Hepatocyte (in vitro differentiated cells): ENCODE results near the gene PLEK2. TPM values are rescaled to one million over a fixed set of nuclear protein-coding genes. Genes with fewer than 3 reads are reported as not detected.
"Not testable (repeated sequence)": the region's sequence is repeated elsewhere in the genome, so short reads cannot be mapped to it uniquely, and the experiment has no call there.

Source experiments
- DNase-seq: peaks from one replicate; pipeline ENCODE4 v3.0.0-alpha.2; 2016; ENCODE audit warnings: low spot score
- H2AFZ ChIP-seq: fragments of 200-600 bp; sonication (generic); 2 replicates; pipeline ENCODE4 v1.6.0; 2016; ENCODE audit warnings: antibody characterized with exemption, mild to moderate bottlenecking
- H3K27ac ChIP-seq: fragments of 200-600 bp; sonication (generic); 2 replicates; pipeline ENCODE4 v1.5.1; 2016; ENCODE audit warnings: mild to moderate bottlenecking
- H3K27me3 ChIP-seq: fragments of 200-600 bp; sonication (generic); 2 replicates; pipeline ENCODE4 v1.6.1; 2016
- H3K36me3 ChIP-seq: fragments of 200-600 bp; sonication (generic); replicated peaks from 2 replicates; pipeline ENCODE4 v1.5.1; 2016; ENCODE audit warnings: low read depth; ENCODE audit not compliant: insufficient read depth
- H3K4me1 ChIP-seq: fragments of 200-600 bp; sonication (generic); 2 replicates; pipeline ENCODE4 v1.5.1; 2016; ENCODE audit warnings: mild to moderate bottlenecking, moderate library complexity; ENCODE audit not compliant: insufficient read depth
- H3K4me2 ChIP-seq: fragments of 200-600 bp; sonication (generic); 2 replicates; pipeline ENCODE4 v1.6.0; 2016
- H3K4me3 ChIP-seq: fragments of 200-600 bp; sonication (generic); 2 replicates; pipeline ENCODE4 v1.5.1; 2016; ENCODE audit warnings: mild to moderate bottlenecking
- H3K79me2 ChIP-seq: fragments of 200-600 bp; sonication (generic); 2 replicates; pipeline ENCODE4 v1.6.0; 2017; ENCODE audit warnings: mild to moderate bottlenecking
- H3K9me2 ChIP-seq: fragments of 200-600 bp; sonication (generic); replicated peaks from 2 replicates; pipeline ENCODE4 v1.6.0; 2017; ENCODE audit warnings: mild to moderate bottlenecking; ENCODE audit not compliant: insufficient read depth
- H3K9me3 ChIP-seq: fragments of 200-600 bp; sonication (generic); 2 replicates; pipeline ENCODE4 v1.5.1; 2016; ENCODE audit warnings: low read depth, mild to moderate bottlenecking
- H4K20me1 ChIP-seq: fragments of 200-600 bp; sonication (generic); 2 replicates; pipeline ENCODE4 v1.6.0; 2016; ENCODE audit warnings: mild to moderate bottlenecking; ENCODE audit not compliant: insufficient read depth, poor library complexity, severe bottlenecking
- EZH2 ChIP-seq: fragments of 200-600 bp; sonication (generic); IDR thresholded peaks from 2 replicates; pipeline ENCODE4 v1.6.1; 2016; ENCODE audit warnings: antibody characterized with exemption, mild to moderate bottlenecking, borderline replicate concordance
- EZH2phosphoT487 ChIP-seq: fragments of 200-600 bp; sonication (generic); IDR thresholded peaks from one replicate; pipeline ENCODE4 v1.6.1; 2018; ENCODE audit warnings: antibody characterized with exemption, mild to moderate bottlenecking, low read depth, moderate library complexity; ENCODE audit not compliant: unreplicated experiment, severe bottlenecking
- WGBS: methylation state at CpG from one replicate; pipeline ENCODE4 v1.1.6; 2016; ENCODE audit warnings: low lambda C conversion rate; ENCODE audit errors: missing lambda C conversion rate; 5-methylcytosine and 5-hydroxymethylcytosine counted together
- microRNA-seq: library from miRNA; unstranded; fragments of <30 nt; microRNA quantifications from one replicate; pipeline ENCODE4, GENCODE V29; 2017
- polyA plus RNA-seq: library from polyadenylated mRNA; unstranded; fragments of >200 nt; fragmentation: Nextera tagmentation; extraction: Ambion mirVana; gene quantifications from 2 replicates; pipeline ENCODE4 v1.2.1, GENCODE V29; 2016
- small RNA-seq: library from RNA; depleted of rRNA; stranded (forward); fragments of <200 nt; gene quantifications from one replicate; pipeline ENCODE3, GENCODE V24; 2014
- total RNA-seq: library from RNA; depleted of rRNA; stranded (reverse); fragments of >200 nt; gene quantifications from 2 replicates; pipeline ENCODE4 v1.2.3, GENCODE V29; 2014
- TF ChIP-seq, protein P1 (sequence below): fragments of 200-600 bp; sonication (generic); IDR thresholded peaks from 2 replicates; pipeline ENCODE4 v1.5.1; 2016; ENCODE audit warnings: antibody characterized with exemption, mild to moderate bottlenecking; ENCODE audit not compliant: poor library complexity

PLEK2 gene
- total and polyA plus RNA-seq, 2 experiments from 2014 or later = 4.8 to 14.6 TPM

DNA sequence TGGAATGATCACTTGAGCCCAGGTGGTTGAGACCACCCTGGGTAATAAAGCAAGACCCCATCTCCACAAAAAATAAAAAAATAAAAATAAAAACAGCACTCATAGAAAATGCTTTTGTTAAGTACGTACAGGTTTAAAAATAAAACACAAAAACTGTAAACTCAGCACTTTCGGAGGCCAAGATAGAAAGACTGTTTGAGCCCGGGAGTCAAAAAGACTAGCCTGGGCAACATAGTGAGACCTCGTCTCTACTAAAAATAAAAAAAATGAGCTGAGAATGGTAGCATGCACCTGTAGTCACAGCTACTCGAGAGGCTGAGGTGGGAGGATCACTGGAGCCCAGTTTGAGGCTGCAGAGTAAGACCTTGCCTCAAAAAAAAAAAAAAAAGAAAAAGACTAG, 59.9 kb downstream of the PLEK2 start:
- H2AFZ ChIP-seq = no peak overlapping the region
- H3K4me2 ChIP-seq = no peak overlapping the region

GRCh38 chr14:67345583-67345982, 66.4 kb downstream of the PLEK2 start:
- TF ChIP-seq EZH2 = no peak

More for the DNA sequence above, 59.9 kb downstream of the PLEK2 start:
- peaks cover 4% of the 10 kb centered on the region for H3K4me1 ChIP-seq
- no peak overlapping the region for H3K27ac ChIP-seq
- H3K36me3 ChIP-seq = no peaks in the 10 kb centered on the region
- H3K9me3 ChIP-seq = no peaks in the 10 kb centered on the region
- 95% methylated on average over 5 of the region's 5 CpGs for WGBS
- DNase-seq = no peak
- no peaks in the 10 kb centered on the region for H3K9me2 ChIP-seq
- H3K27me3 ChIP-seq = no peaks in the 10 kb centered on the region
- H4K20me1 ChIP-seq = peaks cover 4% of the 10 kb centered on the region
- no peak overlapping the region for H3K4me3 ChIP-seq
- TF ChIP-seq EZH2 (no peak), EZH2phosphoT487 (no peak)
- TF ChIP-seq, protein P1, sequence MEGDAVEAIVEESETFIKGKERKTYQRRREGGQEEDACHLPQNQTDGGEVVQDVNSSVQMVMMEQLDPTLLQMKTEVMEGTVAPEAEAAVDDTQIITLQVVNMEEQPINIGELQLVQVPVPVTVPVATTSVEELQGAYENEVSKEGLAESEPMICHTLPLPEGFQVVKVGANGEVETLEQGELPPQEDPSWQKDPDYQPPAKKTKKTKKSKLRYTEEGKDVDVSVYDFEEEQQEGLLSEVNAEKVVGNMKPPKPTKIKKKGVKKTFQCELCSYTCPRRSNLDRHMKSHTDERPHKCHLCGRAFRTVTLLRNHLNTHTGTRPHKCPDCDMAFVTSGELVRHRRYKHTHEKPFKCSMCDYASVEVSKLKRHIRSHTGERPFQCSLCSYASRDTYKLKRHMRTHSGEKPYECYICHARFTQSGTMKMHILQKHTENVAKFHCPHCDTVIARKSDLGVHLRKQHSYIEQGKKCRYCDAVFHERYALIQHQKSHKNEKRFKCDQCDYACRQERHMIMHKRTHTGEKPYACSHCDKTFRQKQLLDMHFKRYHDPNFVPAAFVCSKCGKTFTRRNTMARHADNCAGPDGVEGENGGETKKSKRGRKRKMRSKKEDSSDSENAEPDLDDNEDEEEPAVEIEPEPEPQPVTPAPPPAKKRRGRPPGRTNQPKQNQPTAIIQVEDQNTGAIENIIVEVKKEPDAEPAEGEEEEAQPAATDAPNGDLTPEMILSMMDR = no peak
- H3K79me2 ChIP-seq = peaks cover 50% of the 10 kb centered on the region

GRCh38 chr14:67343601-67344230, 68.2 kb downstream of the PLEK2 start:
- Histone ChIP-seq H3K9me3 (no peaks in the 10 kb centered on the region), H3K27me3 (no peaks in the 10 kb centered on the region), H2AFZ (no peak overlapping the region), H3K4me3 (no peak overlapping the region), H3K79me2 (no peaks in the 10 kb centered on the region), H3K27ac (no peak overlapping the region), H3K4me2 (no peak overlapping the region), H3K9me2 (no peaks in the 10 kb centered on the region), H3K36me3 (no peaks in the 10 kb centered on the region), H4K20me1 (no peaks in the 10 kb centered on the region), H3K4me1 (no peaks in the 10 kb centered on the region)
- TF ChIP-seq EZH2 (no peak), EZH2phosphoT487 (no peak)
- TF ChIP-seq, protein P1 = no peak
- WGBS = 98% methylated on average over 4 of the region's 4 CpGs
- DNase-seq = no peak

More at GRCh38 chr14:67345583-67345982, 66.4 kb downstream of the PLEK2 start:
- Histone ChIP-seq H3K4me1 (no peaks in the 10 kb centered on the region), H3K4me2 (no peak overlapping the region), H3K36me3 (no peaks in the 10 kb centered on the region), H3K27me3 (no peaks in the 10 kb centered on the region), H3K9me3 (no peaks in the 10 kb centered on the region), H3K79me2 (no peaks in the 10 kb centered on the region), H4K20me1 (no peaks in the 10 kb centered on the region), H3K9me2 (no peaks in the 10 kb centered on the region), H2AFZ (no peak overlapping the region), H3K27ac (no peak overlapping the region), H3K4me3 (no peak overlapping the region)
- no peak for DNase-seq

- H3K36me3 ChIP-seq, H3K9me2 ChIP-seq, H3K4me2 ChIP-seq, H3K27me3 ChIP-seq, DNase-seq, H3K4me3 ChIP-seq, H3K27ac ChIP-seq, H3K4me1 ChIP-seq, H3K79me2 ChIP-seq, H2AFZ ChIP-seq, H3K9me3 ChIP-seq, H4K20me1 ChIP-seq: not testable (repeated sequence)
- 100% methylated on average over 5 of the region's 31 CpGs for WGBS
Measured at GRCh38 chr14:67341231-67341630, 70.7 kb downstream of the PLEK2 start.

Small RNAs within 50 kb of the gene (microRNA-seq; reads per million reads assigned to microRNA genes)
- gene MIR5694 = not detected

Small RNAs within 50 kb of the gene (small RNA-seq; reads per million reads assigned to genes)
- gene MIR5694 = not detected
- gene RF00019 = not detected

Other genes starting within 250 kb of the PLEK2 start
- gene GARIN2, start 222.7 kb downstream of the PLEK2 start, total RNA-seq = not detected in 2 replicates
- not detected in 2 replicates for gene GARIN2, start 222.7 kb downstream of the PLEK2 start, polyA plus RNA-seq
- gene PALS1, start 170.7 kb downstream of the PLEK2 start, total RNA-seq = 38.1 and 39.4 TPM in 2 replicates
- gene PALS1, start 170.7 kb downstream of the PLEK2 start, polyA plus RNA-seq = 11.6 and 15.6 TPM in 2 replicates
- 86.7 and 95.5 TPM in 2 replicates for gene ATP6V1D, start 52.4 kb downstream of the PLEK2 start, total RNA-seq
- 132 and 145 TPM in 2 replicates for gene ATP6V1D, start 52.4 kb downstream of the PLEK2 start, polyA plus RNA-seq
- 106 and 108 TPM in 2 replicates for gene EIF2S1, start 51.8 kb downstream of the PLEK2 start, total RNA-seq
- 109 and 123 TPM in 2 replicates for gene EIF2S1, start 51.8 kb downstream of the PLEK2 start, polyA plus RNA-seq
- gene TMEM229B, start 76.6 kb upstream of the PLEK2 start, total RNA-seq = 11.7 and 18.3 TPM in 2 replicates
- gene TMEM229B, start 76.6 kb upstream of the PLEK2 start, polyA plus RNA-seq = 19.8 and 25.6 TPM in 2 replicates
- gene PLEKHH1, start 121.1 kb upstream of the PLEK2 start, total RNA-seq = 17.1 and 19.5 TPM in 2 replicates
- gene PLEKHH1, start 121.1 kb upstream of the PLEK2 start, polyA plus RNA-seq = 12.8 and 16.9 TPM in 2 replicates
- 51.2 and 64.4 TPM in 2 replicates for gene PIGH, start 188.1 kb upstream of the PLEK2 start, total RNA-seq
- gene PIGH, start 188.1 kb upstream of the PLEK2 start, polyA plus RNA-seq = 66.4 and 75.8 TPM in 2 replicates
- 22.3 and 35.0 TPM in 2 replicates for gene ARG2, start 207.8 kb upstream of the PLEK2 start, total RNA-seq
- gene ARG2, start 207.8 kb upstream of the PLEK2 start, polyA plus RNA-seq = 29.0 and 33.3 TPM in 2 replicates